ENCODE results near the gene PSG4.
"Not testable (repeated sequence)": the region's sequence is repeated elsewhere in the genome, so short reads cannot be mapped to it uniquely, and the experiment has no call there.

DNA sequence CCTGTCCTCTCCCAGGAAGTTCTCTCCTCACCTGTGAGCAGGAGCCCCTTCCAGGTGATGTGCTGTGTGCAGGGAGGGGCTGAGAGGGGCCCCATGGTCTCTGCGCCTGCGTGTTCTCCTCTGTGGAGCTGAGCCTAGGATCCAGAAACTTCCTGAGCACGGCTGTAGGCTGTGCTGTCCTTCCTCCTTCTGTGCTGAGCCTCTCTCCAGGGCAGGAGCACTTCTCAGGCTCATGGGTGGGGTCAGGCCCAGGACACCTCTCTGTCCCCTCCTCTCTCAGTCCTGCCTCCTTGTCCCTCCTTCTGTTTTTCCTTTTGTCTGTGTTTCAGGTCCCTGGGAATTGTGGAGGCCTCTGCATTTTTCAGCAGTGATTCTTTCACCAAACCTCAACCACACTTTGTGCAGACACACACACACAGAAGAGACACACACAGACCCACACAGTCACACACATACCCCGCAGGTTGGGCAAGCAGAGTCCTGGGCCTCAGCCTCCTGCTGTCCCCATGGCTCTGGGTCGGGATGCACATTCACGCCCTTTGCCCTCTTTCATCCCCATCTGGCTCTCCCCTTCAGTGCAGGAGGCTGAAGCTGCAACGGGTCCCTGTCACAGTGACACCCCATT lies 19.0 kb downstream of the PSG4 start, which contains the start of gene PSG5:
- TF ChIP-seq GATA3, GATA2 (IDR thresholded peaks at IDR 0.05; ENCODE audit: low read depth, low read length): not testable (repeated sequence)

Measured in SH-SY5Y (cell line).